GM06990 (cell line): ENCODE measurements around the gene YAP1.
"Not testable (repeated sequence)": the region's sequence is repeated elsewhere in the genome, so short reads cannot be mapped to it uniquely, and the experiment has no call there.

ENCODE experiments used
- DNase-seq: peaks from one replicate; pipeline ENCODE4 v3.0.0-alpha.2; 2011; ENCODE audit not compliant: insufficient read length; ENCODE audit errors: extremely low read depth
- H3K27me3 ChIP-seq: replicated peaks from 2 replicates; pipeline ENCODE4 v1.6.0; 2011; ENCODE audit warnings: low read length; ENCODE audit not compliant: control insufficient read depth, insufficient read depth
- H3K36me3 ChIP-seq: 2 replicates; pipeline ENCODE4 v1.5.1; 2011; ENCODE audit warnings: low read length; ENCODE audit not compliant: control insufficient read depth, insufficient read depth
- H3K4me3 ChIP-seq: replicated peaks from 2 replicates; pipeline ENCODE4 v1.5.1; 2011; ENCODE audit warnings: low read depth, mild to moderate bottlenecking, control low read depth, low read length
- CTCF ChIP-seq: IDR thresholded peaks from 2 replicates; pipeline ENCODE4 v1.5.1; 2011; ENCODE audit warnings: low read length, control low read depth, mild to moderate bottlenecking, inconsistent platforms; ENCODE audit not compliant: insufficient read depth, poor library complexity, severe bottlenecking

Gene YAP1

GRCh38 chr11:102256251-102256650, 146.0 kb downstream of the YAP1 start:
- DNase-seq, result no peak

GRCh38 chr11:102260241-102260640, 150.0 kb downstream of the YAP1 start:
- Histone ChIP-seq H3K27me3 (no peaks in the 10 kb centered on the region), H3K4me3 (no peak overlapping the region), H3K36me3 (no peaks in the 10 kb centered on the region)
- TF ChIP-seq CTCF, result no peak
- DNase-seq, result no peak

More at GRCh38 chr11:102256251-102256650, 146.0 kb downstream of the YAP1 start:
- no peak for TF ChIP-seq CTCF
- Histone ChIP-seq H3K36me3 (no peaks in the 10 kb centered on the region), H3K27me3 (no peaks in the 10 kb centered on the region), H3K4me3 (no peak overlapping the region)

- peaks cover 1% of the 10 kb centered on the region for H3K27me3 ChIP-seq
- H3K4me3 ChIP-seq, result no peak overlapping the region
- no peaks in the 10 kb centered on the region for H3K36me3 ChIP-seq
- TF ChIP-seq CTCF, result no peak
- no peak for DNase-seq
These were observed 153.2 kb downstream of the YAP1 start for GRCh38 chr11:102263379-102264003.

- H3K27me3 ChIP-seq, DNase-seq, H3K36me3 ChIP-seq, H3K4me3 ChIP-seq: not testable (repeated sequence)
These were observed 154.5 kb downstream of the YAP1 start for GRCh38 chr11:102264704-102265103.

GRCh38 chr11:102266099-102266498, 155.9 kb downstream of the YAP1 start:
- no peaks in the 10 kb centered on the region for H3K36me3 ChIP-seq
- no peak for TF ChIP-seq CTCF
- no peak for DNase-seq

GRCh38 chr11:102267609-102268008, 157.4 kb downstream of the YAP1 start:
- no peak for DNase-seq
- Histone ChIP-seq H3K4me3 (no peak overlapping the region), H3K36me3 (no peaks in the 10 kb centered on the region), H3K27me3 (peaks cover 1% of the 10 kb centered on the region)
- no peak for TF ChIP-seq CTCF

More at GRCh38 chr11:102266099-102266498, 155.9 kb downstream of the YAP1 start:
- Histone ChIP-seq H3K4me3 (no peak overlapping the region), H3K27me3 (peaks cover 1% of the 10 kb centered on the region)
